CD14-positive monocyte (primary cell): ENCODE results near the gene CPSF3. TPM values are rescaled to one million over a fixed set of nuclear protein-coding genes. Genes with fewer than 3 reads are reported as not detected.

Experiments
- DNase-seq, 3 donors: peaks; one replicate each; pipeline ENCODE4 v3.0.0-alpha.2; 2011 to 2022
- H2AFZ ChIP-seq: 2 replicates; pipeline ENCODE4 v1.6.0; 2012; ENCODE audit warnings: mild to moderate bottlenecking, low read depth, low read length, inconsistent platforms; ENCODE audit not compliant: insufficient read depth, poor library complexity, severe bottlenecking
- H3K27ac ChIP-seq, 2 donors: 1 replicate in 1 of 2; 2 replicates in 1 of 2; pipeline ENCODE4 v1.5.1; 2012 to 2013; ENCODE audit warnings: low read length in 2 of 2, control low read depth in 1 of 2, inconsistent platforms in 1 of 2, low read depth in 1 of 2, mild to moderate bottlenecking in 1 of 2
- H3K27me3 ChIP-seq, 2 donors: one replicate each; pipeline versions ENCODE4 v1.6.0 to v1.6.1; 2011 to 2013; ENCODE audit warnings: low read length in 2 of 2; ENCODE audit not compliant: control insufficient read depth in 2 of 2, insufficient read depth in 2 of 2
- H3K36me3 ChIP-seq, 2 donors: replicated peaks in 1 of 2; 1 replicate in 1 of 2; 2 replicates in 1 of 2; pipeline versions ENCODE4 v1.5.1 to v1.6.1; 2012 to 2013; ENCODE audit warnings: low read length in 2 of 2, control low read depth in 1 of 2, inconsistent platforms in 1 of 2, mild to moderate bottlenecking in 1 of 2; ENCODE audit not compliant: insufficient read depth in 2 of 2, control insufficient read depth in 1 of 2
- H3K4me1 ChIP-seq, 2 donors: 1 replicate in 1 of 2; 2 replicates in 1 of 2; pipeline versions ENCODE4 v1.5.1 to v1.6.1; 2012 to 2013; ENCODE audit warnings: low read length in 2 of 2, control low read depth in 1 of 2, inconsistent platforms in 1 of 2, mild to moderate bottlenecking in 1 of 2, moderate library complexity in 1 of 2; ENCODE audit not compliant: insufficient read depth in 2 of 2, control insufficient read depth in 1 of 2
- H3K4me2 ChIP-seq: replicated peaks from 2 replicates; pipeline ENCODE3; 2012; ENCODE audit warnings: low read length, moderate library complexity, mild to moderate bottlenecking; ENCODE audit not compliant: poor library complexity, severe bottlenecking; ENCODE audit errors: extremely low read depth
- H3K4me3 ChIP-seq, 3 experiments: fragments of 200-600 bp in 1 of 3; sonication (generic) in 1 of 3; replicated peaks in 1 of 3; 1 replicate in 2 of 3; 2 replicates in 1 of 3; pipeline ENCODE4 v1.5.1; 2011 to 2013; ENCODE audit warnings: low read length in 3 of 3, mild to moderate bottlenecking in 3 of 3, control low read depth in 2 of 3, low read depth in 2 of 3, inconsistent platforms in 1 of 3, moderate library complexity in 1 of 3
- H3K79me2 ChIP-seq: 2 replicates; pipeline ENCODE4 v1.6.0; 2012; ENCODE audit warnings: mild to moderate bottlenecking, control low read depth, inconsistent platforms, low read length, moderate library complexity; ENCODE audit not compliant: insufficient read depth
- H3K9ac ChIP-seq: 2 replicates; pipeline ENCODE4 v1.6.0; 2017; ENCODE audit warnings: low read length, mild to moderate bottlenecking; ENCODE audit not compliant: insufficient read depth, poor library complexity, severe bottlenecking
- H3K9me3 ChIP-seq, 2 donors: replicated peaks in 1 of 2; 1 replicate in 1 of 2; 2 replicates in 1 of 2; pipeline versions ENCODE4 v1.5.1 to v1.6.1; 2012 to 2013; ENCODE audit warnings: low read length in 2 of 2, control low read depth in 1 of 2; ENCODE audit not compliant: control insufficient read depth in 1 of 2, insufficient read depth in 1 of 2
- H4K20me1 ChIP-seq: 2 replicates; pipeline ENCODE4 v1.6.0; 2012; ENCODE audit warnings: mild to moderate bottlenecking, low read length, control low read depth, moderate library complexity; ENCODE audit not compliant: insufficient read depth
- H3K27ac Mint-ChIP-seq, 7 donors: one replicate each; pipeline ENCODE4 v1.8.0; 2020; ENCODE audit warnings: mild to moderate bottlenecking in 7 of 7, mixed read lengths in 7 of 7, moderate library complexity in 6 of 7, inconsistent platforms in 2 of 7
- H3K27me3 Mint-ChIP-seq, 3 donors: one replicate each; pipeline ENCODE4 v1.8.0; 2021 to 2022; ENCODE audit warnings: low read depth in 3 of 3, mild to moderate bottlenecking in 3 of 3, mixed read lengths in 3 of 3, moderate library complexity in 3 of 3, inconsistent platforms in 1 of 3
- H3K36me3 Mint-ChIP-seq, 2 donors: one replicate each; pipeline ENCODE4 v1.8.0; 2020; ENCODE audit warnings: mixed read lengths in 2 of 2, inconsistent platforms in 1 of 2, mild to moderate bottlenecking in 1 of 2
- H3K4me1 Mint-ChIP-seq: one replicate; pipeline ENCODE4 v1.8.0; 2020; ENCODE audit warnings: mild to moderate bottlenecking, mixed read lengths
- H3K4me3 Mint-ChIP-seq, 2 donors: one replicate each; pipeline ENCODE4 v1.8.0; 2020; ENCODE audit warnings: mild to moderate bottlenecking in 2 of 2, mixed read lengths in 2 of 2, moderate library complexity in 1 of 2
- H3K9me3 Mint-ChIP-seq, 7 donors: one replicate each; pipeline ENCODE4 v1.8.0; 2020 to 2022; ENCODE audit warnings: mixed read lengths in 7 of 7, mild to moderate bottlenecking in 6 of 7, moderate library complexity in 6 of 7, inconsistent platforms in 2 of 7
- WGBS: methylation state at CpG from one replicate; pipeline ENCODE4 v1.1.5; 2013; ENCODE audit warnings: missing lambda C conversion rate; ENCODE audit not compliant: insufficient coverage; 5-methylcytosine and 5-hydroxymethylcytosine counted together
- intact Hi-C, 2 donors: fragments of 100-400 bp; cut with micrococcal nuclease; formaldehyde crosslinking; loops; one replicate each; pipeline versions ENCODE4 v1.15.0 to v1.15.1; 2023
- polyA plus RNA-seq, 3 donors: library from polyadenylated mRNA; depleted of rRNA in 1 of 3; unstranded in 2 of 3; stranded (reverse) in 1 of 3; fragments of 300-500 nt in 2 of 3; fragments of >200 nt in 1 of 3; fragmentation: Illumina TruSeq in 2 of 3; gene quantifications; 1 replicate in 2 of 3; 2 replicates in 1 of 3; pipeline ENCODE4 v1.2.3, GENCODE V29; 2012 to 2021
- TF ChIP-seq, protein P1 (sequence below): fragments of 200-600 bp; IDR thresholded peaks from one replicate; pipeline ENCODE4 v1.8.0; 2022; ENCODE audit warnings: antibody characterized with exemption, mild to moderate bottlenecking

Gene CPSF3
- polyA plus RNA-seq, 3 donors: 17.2 to 34.0 (median 26.6) TPM

- H3K27me3 ChIP-seq: no peaks in the 10 kb centered on the region
- H3K9me3 Mint-ChIP-seq: peaks cover 0 to 2% (median 0%) of the 10 kb centered on the region in 7 donors
- WGBS: 100% methylated on average over 5 of the region's 12 CpGs
- no peaks in the 10 kb centered on the region for H4K20me1 ChIP-seq
- intact Hi-C loops: no loop called here
- H3K27me3 Mint-ChIP-seq: peaks cover 0 to 2% (median 1%) of the 10 kb centered on the region in 3 donors
- no peak overlapping the region for H3K27ac Mint-ChIP-seq
- no peaks in the 10 kb centered on the region for H3K9me3 ChIP-seq
- H3K4me1 Mint-ChIP-seq: no peaks in the 10 kb centered on the region
- H3K4me3 ChIP-seq: no peak overlapping the region
- H3K9ac ChIP-seq: no peak overlapping the region
- peaks cover 8 to 12% of the 10 kb centered on the region in 2 donors for H3K36me3 Mint-ChIP-seq
- H3K4me3 Mint-ChIP-seq: no peak overlapping the region
- no peak for DNase-seq
- TF ChIP-seq, protein P1, sequence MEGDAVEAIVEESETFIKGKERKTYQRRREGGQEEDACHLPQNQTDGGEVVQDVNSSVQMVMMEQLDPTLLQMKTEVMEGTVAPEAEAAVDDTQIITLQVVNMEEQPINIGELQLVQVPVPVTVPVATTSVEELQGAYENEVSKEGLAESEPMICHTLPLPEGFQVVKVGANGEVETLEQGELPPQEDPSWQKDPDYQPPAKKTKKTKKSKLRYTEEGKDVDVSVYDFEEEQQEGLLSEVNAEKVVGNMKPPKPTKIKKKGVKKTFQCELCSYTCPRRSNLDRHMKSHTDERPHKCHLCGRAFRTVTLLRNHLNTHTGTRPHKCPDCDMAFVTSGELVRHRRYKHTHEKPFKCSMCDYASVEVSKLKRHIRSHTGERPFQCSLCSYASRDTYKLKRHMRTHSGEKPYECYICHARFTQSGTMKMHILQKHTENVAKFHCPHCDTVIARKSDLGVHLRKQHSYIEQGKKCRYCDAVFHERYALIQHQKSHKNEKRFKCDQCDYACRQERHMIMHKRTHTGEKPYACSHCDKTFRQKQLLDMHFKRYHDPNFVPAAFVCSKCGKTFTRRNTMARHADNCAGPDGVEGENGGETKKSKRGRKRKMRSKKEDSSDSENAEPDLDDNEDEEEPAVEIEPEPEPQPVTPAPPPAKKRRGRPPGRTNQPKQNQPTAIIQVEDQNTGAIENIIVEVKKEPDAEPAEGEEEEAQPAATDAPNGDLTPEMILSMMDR: no peak
- no peak overlapping the region for H3K4me2 ChIP-seq
- H3K79me2 ChIP-seq: no peaks in the 10 kb centered on the region
- no peak overlapping the region for H3K27ac ChIP-seq
- H3K4me1 ChIP-seq: no peaks in the 10 kb centered on the region
- H3K36me3 ChIP-seq: peaks cover 4 to 22% of the 10 kb centered on the region in 2 donors
- no peak overlapping the region for H2AFZ ChIP-seq
Measured at GRCh38 chr2:9401059-9401547, 22.4 kb upstream of the CPSF3 start.

DNA sequence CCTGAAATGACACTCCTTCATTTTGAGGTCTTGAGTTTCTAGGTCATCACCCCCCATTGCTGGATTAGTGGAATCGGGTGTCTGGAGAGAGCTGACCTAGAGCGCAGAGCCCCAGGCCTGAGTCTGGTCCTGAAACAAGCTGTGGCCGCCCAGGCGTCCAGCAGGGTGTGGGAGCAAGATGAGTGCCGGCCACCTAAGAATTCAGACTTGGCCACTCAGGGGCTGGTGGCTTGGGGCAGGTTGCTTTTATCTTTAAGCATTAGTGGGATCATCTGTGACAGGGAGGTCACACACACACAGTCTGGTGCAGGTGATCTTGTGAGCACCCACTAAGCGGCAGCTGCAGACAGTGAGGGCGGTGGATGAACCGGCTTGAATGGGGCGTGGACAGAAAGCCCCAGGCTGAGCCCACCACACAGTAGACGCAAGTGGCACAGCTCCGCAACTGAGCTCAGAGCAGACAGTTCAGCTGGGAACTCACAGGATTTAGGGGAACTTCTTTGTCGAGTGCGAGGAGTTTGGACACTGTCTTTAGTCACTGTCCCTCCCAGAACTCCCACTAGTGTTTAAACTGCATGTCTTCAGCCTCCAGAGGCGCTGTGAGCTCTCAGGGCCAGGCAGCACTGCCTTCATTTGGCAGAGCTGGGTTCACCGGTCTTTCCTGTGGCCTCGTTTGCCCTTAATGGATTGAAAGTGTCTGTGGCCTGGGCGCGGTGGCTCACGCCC lies 21.6 kb upstream of the CPSF3 start:
- Histone ChIP-seq H4K20me1 (no peaks in the 10 kb centered on the region), H3K4me1 (no peaks in the 10 kb centered on the region), H3K9ac (no peak overlapping the region), H3K4me3 (no peak overlapping the region), H2AFZ (no peak overlapping the region), H3K79me2 (no peaks in the 10 kb centered on the region), H3K27me3 (no peaks in the 10 kb centered on the region), H3K4me2 (no peak overlapping the region), H3K9me3 (no peaks in the 10 kb centered on the region), H3K27ac (no peak overlapping the region), H3K36me3 (peaks cover 8 to 29% of the 10 kb centered on the region in 2 donors)
- DNase-seq: no peak
- no peaks in the 10 kb centered on the region for H3K4me1 Mint-ChIP-seq
- 96% methylated on average over 17 of the region's 19 CpGs for WGBS
- H3K27me3 Mint-ChIP-seq: peaks cover 0 to 2% (median 1%) of the 10 kb centered on the region in 3 donors
- H3K36me3 Mint-ChIP-seq: peaks cover 11 to 16% of the 10 kb centered on the region in 2 donors
- intact Hi-C loops: no loop called here
- H3K9me3 Mint-ChIP-seq: peaks cover 0 to 2% (median 0%) of the 10 kb centered on the region in 7 donors
- H3K27ac Mint-ChIP-seq: peak overlapping the region in 2 of 7 donors; percentile 16 to 26
- TF ChIP-seq, protein P1: no peak
- H3K4me3 Mint-ChIP-seq: no peak overlapping the region
